Progenitor cell of endocrine pancreas (in vitro differentiated cells): ENCODE measurements around the gene PIGN. TPM values are rescaled to one million over a fixed set of nuclear protein-coding genes. Genes with fewer than 3 reads are reported as not detected.

Source experiments
- DNase-seq: peaks from one replicate; pipeline ENCODE4 v3.0.0; 2021; ENCODE audit warnings: low spot score; ENCODE audit not compliant: unreplicated experiment
- H3K27ac Mint-ChIP-seq: 2 replicates; pipeline ENCODE4 v1.8.0; 2021; ENCODE audit warnings: mild to moderate bottlenecking, moderate library complexity, mixed read lengths
- H3K27me3 Mint-ChIP-seq: 2 replicates; pipeline ENCODE4 v1.8.0; 2021; ENCODE audit warnings: mixed read lengths
- H3K36me3 Mint-ChIP-seq: 2 replicates; pipeline ENCODE4 v1.8.0; 2022; ENCODE audit warnings: mixed read lengths; ENCODE audit not compliant: insufficient read depth
- H3K4me1 Mint-ChIP-seq: 2 replicates; pipeline ENCODE4 v1.8.0; 2021; ENCODE audit warnings: low read depth, mixed read lengths
- H3K4me3 Mint-ChIP-seq: 2 replicates; pipeline ENCODE4 v1.8.0; 2021; ENCODE audit warnings: low read depth, mild to moderate bottlenecking, moderate library complexity, mixed read lengths
- H3K9me3 Mint-ChIP-seq: 2 replicates; pipeline ENCODE4 v1.8.0; 2021; ENCODE audit warnings: low read depth, mixed read lengths
- total RNA-seq: library from RNA; stranded (reverse); gene quantifications from 2 replicates; pipeline ENCODE4 v1.2.1, GENCODE V29; 2021
- TF ChIP-seq, protein P1 (sequence below): fragments of 200-600 bp; sonication (generic); IDR thresholded peaks from one replicate; pipeline ENCODE4 v1.5.0; 2021; ENCODE audit warnings: antibody characterized with exemption, mild to moderate bottlenecking; ENCODE audit not compliant: unreplicated experiment

The PIGN gene
- total RNA-seq, 1 donor from 2014 or later = 35.9 TPM

DNA sequence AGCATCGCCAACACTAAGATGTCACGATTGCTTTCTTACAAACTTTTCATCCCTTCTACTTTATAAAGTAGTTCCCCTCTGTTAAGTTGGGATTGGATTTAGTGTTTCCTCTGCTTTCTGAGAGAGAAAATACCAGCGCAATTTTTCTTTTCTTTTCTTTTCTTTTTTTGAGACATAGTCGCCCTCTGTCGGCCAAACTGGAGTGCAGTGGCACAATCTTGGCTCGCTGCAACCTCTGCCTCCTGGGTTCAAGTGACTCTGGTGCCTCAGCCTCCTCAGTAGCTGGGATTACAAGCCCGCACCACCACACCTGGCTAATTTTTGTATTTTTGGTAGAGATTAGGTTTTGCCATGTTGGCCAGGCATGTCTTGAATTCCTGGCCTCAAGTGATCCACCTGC, 9.2 kb upstream of the PIGN start:
- Mint-ChIP-seq H3K4me3 (no peak overlapping the region), H3K4me1 (peaks cover 3% of the 10 kb centered on the region), H3K27ac (no peak overlapping the region), H3K27me3 (no peaks in the 10 kb centered on the region), H3K9me3 (peaks cover 12% of the 10 kb centered on the region), H3K36me3 (peaks cover 14% of the 10 kb centered on the region)
- no peak for DNase-seq
- TF ChIP-seq, protein P1, sequence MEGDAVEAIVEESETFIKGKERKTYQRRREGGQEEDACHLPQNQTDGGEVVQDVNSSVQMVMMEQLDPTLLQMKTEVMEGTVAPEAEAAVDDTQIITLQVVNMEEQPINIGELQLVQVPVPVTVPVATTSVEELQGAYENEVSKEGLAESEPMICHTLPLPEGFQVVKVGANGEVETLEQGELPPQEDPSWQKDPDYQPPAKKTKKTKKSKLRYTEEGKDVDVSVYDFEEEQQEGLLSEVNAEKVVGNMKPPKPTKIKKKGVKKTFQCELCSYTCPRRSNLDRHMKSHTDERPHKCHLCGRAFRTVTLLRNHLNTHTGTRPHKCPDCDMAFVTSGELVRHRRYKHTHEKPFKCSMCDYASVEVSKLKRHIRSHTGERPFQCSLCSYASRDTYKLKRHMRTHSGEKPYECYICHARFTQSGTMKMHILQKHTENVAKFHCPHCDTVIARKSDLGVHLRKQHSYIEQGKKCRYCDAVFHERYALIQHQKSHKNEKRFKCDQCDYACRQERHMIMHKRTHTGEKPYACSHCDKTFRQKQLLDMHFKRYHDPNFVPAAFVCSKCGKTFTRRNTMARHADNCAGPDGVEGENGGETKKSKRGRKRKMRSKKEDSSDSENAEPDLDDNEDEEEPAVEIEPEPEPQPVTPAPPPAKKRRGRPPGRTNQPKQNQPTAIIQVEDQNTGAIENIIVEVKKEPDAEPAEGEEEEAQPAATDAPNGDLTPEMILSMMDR = peak; percentile 29

DNA sequence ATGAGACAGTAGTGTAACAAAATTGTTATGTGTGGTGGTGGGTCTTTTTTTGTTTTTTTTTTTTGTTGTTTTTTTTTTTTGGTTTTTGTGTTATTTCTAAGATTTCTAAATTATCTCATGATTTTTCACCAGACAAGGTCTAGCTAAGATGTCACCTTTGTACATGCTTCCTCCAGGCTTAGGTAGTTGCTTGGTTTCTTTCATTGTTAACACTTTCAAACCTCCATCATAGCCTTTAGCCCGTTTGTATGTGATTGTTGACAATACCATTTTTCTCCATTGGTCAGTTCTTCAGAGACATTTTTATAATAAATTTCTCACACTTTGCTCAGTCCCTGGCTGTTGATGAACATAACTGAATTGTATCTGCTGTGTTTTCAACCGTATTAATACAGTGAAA, 2.4 kb upstream of the PIGN start:
- no peak overlapping the region for H3K27ac Mint-ChIP-seq
- H3K4me1 Mint-ChIP-seq = peaks cover 27% of the 10 kb centered on the region
- no peak for DNase-seq
- no peaks in the 10 kb centered on the region for H3K27me3 Mint-ChIP-seq
- H3K9me3 Mint-ChIP-seq = peaks cover 12% of the 10 kb centered on the region
- TF ChIP-seq, protein P1 = no peak
- peaks cover 16% of the 10 kb centered on the region for H3K36me3 Mint-ChIP-seq
- H3K4me3 Mint-ChIP-seq = peak overlapping the region; percentile 100

DNA sequence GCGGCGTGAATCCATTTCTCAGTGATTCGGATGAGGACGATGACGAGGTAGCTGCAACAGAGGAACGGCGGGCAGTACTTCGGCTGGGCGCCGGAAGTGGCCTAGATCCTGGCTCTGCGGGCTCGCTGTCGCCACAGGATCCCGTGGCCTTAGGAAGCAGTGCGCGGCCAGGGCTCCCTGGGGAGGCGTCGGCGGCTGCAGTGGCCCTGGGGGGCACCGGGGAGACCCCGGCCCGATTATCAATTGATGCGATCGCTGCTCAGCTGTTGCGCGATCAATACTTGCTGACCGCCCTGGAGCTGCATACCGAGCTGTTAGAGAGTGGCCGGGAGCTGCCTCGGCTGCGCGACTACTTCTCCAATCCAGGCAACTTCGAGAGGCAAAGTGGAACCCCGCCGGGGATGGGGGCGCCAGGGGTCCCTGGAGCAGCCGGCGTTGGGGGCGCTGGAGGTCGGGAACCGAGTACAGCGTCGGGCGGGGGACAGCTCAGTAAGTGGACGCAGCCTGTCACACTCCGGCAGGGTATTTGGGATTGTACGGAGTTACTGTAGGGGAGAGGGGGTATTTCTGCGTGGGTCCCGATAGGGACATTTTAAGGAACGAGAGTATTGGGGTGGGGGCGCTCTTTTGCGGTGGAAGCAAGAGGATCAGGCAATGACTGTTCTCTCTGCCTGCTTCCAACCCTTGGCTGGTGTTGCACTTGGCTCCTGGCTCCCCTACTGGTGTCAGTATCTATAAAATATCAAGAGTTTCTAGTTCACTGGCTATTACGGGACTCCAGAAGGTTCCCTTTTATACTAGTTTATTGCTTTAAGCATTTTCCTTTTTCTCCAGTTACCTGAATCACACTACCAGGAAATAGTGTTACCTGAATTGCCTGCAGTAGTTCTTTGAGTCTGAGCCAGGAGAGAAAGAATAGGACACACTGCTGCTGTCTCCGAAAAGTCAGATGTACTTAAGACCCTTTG, 971 bp upstream of the PIGN start:
- peaks cover 27% of the 10 kb centered on the region for H3K4me1 Mint-ChIP-seq
- peak; percentile 37 for DNase-seq

DNA sequence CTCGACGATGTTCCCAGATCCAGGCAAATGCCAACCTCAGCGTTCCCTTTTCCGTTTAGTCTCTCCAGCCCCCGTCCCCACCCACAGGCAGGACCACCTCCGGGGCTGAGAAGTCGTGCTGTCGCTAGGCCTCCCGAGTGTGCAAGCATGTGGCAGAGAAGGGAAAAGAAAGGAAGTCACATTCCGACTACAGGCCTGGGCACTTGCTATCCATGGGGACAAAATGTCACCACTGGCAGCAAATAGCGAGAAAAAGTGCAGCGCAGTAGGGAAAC, 420 bp downstream of the PIGN start:
- Mint-ChIP-seq H3K9me3 (no peaks in the 10 kb centered on the region), H3K4me1 (peaks cover 27% of the 10 kb centered on the region), H3K4me3 (peak overlapping the region; percentile 100), H3K27me3 (no peaks in the 10 kb centered on the region), H3K36me3 (peaks cover 4% of the 10 kb centered on the region), H3K27ac (peak overlapping the region; percentile 100)
- DNase-seq = no peak
- TF ChIP-seq, protein P1 = no peak

More for the DNA sequence above, 971 bp upstream of the PIGN start:
- peaks cover 15% of the 10 kb centered on the region for H3K36me3 Mint-ChIP-seq
- peak overlapping the region; percentile 100 for H3K4me3 Mint-ChIP-seq
- no peaks in the 10 kb centered on the region for H3K27me3 Mint-ChIP-seq
- H3K27ac Mint-ChIP-seq = peak overlapping the region; percentile 100
- TF ChIP-seq, protein P1 = peak; percentile 34
- H3K9me3 Mint-ChIP-seq = peaks cover 10% of the 10 kb centered on the region

DNA sequence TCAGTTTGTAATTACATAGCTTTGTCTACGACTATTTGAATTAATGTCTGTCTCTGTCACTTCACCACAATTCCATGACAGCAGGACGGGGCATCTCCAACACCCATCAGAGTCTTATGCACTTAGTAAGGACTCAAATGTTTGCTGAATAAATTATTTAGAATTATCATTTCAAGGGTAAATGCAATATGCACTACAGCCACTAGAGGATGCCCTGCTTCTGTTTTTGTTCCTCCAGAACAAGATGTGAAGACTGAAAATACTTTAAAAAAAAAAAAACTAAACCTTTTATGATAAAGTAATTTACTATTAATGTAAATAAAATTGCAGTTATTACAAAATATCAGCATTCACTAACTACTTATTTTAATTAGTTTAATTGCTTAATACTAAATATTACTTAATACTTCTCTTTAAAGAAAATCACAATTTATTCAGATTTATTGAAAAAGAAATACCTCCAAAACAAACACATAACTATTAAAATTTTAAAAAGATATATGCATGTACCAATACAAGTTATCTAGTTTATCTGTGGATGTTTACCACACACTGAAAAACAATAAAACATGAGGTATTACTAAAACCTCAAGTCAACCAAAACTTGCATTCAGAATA, 3.2 kb downstream of the PIGN start:
- Mint-ChIP-seq H3K27ac (no peak overlapping the region), H3K36me3 (no peaks in the 10 kb centered on the region), H3K4me1 (peaks cover 11% of the 10 kb centered on the region), H3K4me3 (no peak overlapping the region), H3K27me3 (no peaks in the 10 kb centered on the region), H3K9me3 (no peaks in the 10 kb centered on the region)
- no peak for DNase-seq
- TF ChIP-seq, protein P1 = peak; percentile 97
